NCI-H526 (cell line): ENCODE data around the gene NPHS1.
"Not testable (repeated sequence)": the region's sequence is repeated elsewhere in the genome, so short reads cannot be mapped to it uniquely, and the experiment has no call there.

Experiments used
- DNase-seq, 2 experiments: peaks; one replicate each; lab custom pipeline; 2025; lab: John Stamatoyannopoulos, UW

The NPHS1 gene

DNA sequence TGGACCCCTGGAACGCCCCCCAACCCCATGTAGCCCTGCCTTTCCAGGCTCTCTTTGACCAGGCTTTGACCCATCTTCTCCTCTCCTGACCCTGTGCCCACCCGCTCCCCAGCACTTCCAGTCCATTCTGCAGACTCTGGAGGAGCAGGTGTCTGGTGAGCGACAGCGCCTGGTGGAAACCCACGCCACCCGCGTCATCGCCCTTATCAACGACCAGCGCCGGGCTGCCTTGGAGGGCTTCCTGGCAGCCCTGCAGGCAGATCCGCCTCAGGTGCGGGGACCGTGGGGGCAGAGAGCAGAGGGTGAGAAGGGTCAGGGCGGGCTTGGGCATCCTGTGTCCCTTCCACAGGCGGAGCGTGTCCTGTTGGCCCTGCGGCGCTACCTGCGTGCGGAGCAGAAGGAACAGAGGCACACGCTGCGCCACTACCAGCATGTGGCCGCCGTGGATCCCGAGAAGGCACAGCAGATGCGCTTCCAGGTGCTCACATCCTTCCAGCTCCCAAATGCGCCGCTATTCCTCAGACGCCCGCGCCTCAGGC is 22.2 kb upstream of the NPHS1 start:
- DNase-seq = no peak

DNA sequence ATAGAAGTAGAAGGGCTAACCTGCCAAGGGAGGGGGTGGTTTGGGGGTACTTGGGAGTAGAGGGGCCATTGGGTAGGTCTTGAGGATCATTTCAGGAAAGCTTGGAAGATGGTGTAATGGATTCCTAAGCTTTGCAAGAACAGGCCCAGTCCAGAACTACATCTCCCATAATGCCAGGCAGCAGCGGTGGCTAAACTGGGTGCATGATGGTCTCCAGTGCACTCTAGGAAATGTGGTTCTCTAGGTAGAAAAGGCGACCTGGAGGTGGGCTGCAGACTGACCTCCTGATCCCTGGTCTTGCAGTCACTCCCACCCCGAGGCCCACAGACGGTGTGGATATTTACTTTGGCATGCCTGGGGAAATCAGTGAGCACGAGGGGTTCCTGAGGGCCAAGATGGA is 19.9 kb upstream of the NPHS1 start:
- no peak for DNase-seq

- no peak for DNase-seq
These were observed 19.3 kb upstream of the NPHS1 start for GRCh38 chr19:35871611-35872010.

DNA sequence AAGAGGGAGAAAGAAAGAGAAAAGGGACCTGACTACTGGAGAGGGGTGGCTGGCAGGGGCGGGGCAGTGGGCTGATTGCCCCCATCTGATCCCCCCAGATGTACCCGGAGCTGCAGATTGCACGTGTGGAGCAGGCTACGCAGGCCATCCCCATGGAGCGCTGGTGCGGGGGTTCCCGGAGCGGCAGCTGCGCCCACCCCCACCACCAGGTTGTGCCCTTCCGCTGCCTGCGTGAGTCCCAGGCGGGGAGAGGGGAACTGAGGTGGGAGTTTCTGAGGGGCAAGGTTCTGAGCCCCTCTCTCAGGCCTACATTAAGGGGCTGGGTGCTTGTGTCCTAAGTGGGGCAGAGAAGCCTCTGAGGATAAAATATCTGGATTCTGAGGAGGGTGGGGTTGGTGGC is 18.5 kb upstream of the NPHS1 start:
- DNase-seq = no peak

DNA sequence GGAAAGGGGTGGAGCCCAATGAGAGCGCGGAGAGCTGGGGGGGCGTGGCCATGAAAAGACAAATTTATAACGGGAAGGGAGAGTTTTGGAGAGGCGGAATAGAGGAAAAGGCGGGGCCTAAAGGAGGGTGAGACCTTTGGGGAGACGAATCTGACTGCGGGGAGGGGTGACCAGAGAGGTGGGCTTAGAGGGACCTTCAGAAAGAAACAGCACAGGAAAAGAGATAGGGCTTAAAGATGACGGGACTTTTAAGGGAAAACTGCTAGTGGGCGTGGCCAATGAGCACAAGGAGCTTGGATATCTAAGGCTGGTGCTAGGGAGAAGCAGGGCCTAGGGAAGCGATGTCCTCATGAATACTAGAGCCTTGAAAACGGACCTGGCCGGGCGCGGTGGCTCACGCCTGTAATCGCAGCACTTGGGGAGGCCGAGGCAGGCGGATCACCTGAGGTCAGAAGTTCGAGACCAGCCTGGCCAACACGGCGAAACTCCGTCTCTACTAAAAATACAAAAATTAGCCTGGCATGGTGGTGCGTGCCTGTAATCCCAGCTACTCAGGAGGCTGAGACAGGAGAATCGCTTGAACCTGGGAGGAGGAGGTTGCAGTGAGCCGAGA is 17.9 kb upstream of the NPHS1 start:
- DNase-seq = not testable (repeated sequence)

DNA sequence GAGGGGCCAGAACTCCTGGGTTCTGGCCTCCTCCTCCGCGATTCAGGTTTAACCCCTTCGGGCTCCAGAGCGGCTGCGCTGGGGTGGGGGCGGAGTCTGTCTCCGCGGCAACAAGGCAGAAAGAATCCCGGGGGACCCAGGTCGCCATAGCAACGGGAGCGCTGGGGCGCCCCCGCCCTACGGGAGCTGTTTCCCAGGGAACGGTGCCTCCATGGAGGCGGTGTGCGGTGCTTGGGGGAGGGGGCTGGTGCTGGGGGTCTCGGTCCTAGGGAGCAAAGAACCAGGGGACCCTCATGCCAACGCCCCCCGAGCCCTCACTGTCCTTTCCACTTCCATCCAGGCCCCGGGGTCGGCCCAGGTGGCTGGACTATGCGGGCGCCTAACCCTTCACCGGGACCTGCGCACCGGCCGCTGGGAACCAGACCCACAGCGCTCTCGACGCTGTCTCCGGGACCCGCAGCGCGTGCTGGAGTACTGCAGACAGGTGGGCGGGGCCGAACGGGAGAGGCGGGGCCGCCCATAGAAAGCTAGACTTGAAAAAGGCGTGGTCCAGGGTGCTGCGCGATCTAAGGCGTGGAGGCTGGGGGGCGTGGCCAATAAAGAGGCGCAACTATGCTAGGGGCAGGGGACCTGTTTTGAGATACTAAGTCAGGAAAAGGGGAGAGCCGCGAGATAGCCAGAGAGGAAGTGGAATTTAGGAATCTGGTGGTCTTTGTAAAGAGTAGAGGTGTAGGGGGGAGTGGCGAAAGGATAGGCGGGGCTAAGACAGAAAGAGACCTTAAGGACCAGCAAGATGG is 17.2 kb upstream of the NPHS1 start:
- DNase-seq = peak; percentile 96 to 99

DNA sequence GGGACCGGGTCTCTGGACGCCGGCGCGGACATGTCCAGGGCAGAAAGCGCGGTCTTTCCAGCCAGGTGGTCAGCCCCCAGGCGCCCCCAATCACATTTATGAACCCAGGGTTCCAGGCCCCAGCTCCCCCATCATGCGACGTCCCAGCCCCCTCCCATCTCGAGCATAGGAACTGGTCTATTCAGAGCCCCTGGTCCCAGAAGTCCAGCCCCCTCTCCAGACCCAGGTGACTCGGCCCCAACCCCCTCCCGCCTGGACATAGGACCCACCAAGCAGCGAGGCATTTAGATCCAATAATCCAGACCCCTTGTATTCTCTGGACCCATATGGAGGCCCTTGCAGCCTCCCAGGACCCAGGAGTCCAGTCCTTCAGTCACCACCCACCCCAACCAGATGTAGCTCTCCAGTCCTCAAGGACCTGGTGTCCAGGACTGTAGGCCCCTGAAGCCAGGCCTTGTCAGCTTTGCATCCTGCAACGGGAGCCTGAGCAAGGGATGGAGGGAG is 16.6 kb upstream of the NPHS1 start:
- no peak for DNase-seq

DNA sequence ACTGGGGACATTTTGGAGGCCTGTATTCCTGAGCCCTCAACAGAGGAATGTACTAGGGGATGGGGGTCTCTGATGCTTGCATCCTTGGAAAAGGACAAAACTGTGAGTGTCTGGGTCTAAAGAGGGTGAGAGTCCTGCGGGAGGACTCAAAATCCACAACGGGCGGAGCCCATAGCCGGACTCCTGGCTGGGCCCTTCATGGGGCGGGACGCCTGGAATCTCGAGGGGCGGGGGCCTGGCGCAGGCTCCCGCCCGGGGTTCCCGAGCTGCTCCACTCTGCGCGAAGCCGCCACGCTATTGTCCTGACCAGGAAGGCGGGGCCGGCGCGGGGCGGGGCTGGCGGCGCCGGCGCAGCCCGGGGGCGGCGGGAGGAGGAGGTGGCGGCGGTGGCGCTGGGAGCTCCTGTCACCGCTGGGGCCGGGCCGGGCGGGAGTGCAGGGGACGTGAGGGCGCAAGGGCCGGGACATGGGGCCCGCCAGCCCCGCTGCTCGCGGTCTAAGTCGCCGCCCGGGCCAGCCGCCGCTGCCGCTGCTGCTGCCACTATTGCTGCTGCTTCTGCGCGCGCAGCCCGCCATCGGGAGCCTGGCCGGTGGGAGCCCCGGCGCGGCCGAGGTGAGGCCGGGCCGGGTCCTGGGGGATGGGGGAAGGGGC is 16.0 kb upstream of the NPHS1 start, which contains the start of gene APLP1:
Gene APLP1 (plus strand): TSS at position 403 of the 651 bp plus-strand sequence. CDS start 63 bp downstream, at position 466.
- DNase-seq = peak; percentile 57 to 92

DNA sequence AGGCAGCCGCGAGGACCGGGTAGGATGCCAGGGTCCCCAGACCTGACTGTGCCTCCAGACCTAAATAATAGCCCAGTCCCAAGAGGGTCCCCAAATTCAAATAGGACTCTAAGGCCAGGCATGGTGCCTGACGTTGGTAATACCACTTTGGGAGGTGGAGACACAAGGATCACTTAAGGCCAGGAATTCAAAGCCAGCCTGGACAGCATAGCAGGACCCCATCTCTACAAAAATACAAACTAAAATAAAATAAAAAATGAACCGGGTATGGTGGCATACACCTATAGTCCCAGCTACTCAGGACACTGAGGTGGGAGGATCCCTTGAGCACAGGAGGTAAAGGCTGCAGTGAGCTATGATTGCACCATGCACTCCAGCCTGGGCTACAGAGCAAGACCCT is 10.7 kb upstream of the NPHS1 start:
- no peak for DNase-seq

DNA sequence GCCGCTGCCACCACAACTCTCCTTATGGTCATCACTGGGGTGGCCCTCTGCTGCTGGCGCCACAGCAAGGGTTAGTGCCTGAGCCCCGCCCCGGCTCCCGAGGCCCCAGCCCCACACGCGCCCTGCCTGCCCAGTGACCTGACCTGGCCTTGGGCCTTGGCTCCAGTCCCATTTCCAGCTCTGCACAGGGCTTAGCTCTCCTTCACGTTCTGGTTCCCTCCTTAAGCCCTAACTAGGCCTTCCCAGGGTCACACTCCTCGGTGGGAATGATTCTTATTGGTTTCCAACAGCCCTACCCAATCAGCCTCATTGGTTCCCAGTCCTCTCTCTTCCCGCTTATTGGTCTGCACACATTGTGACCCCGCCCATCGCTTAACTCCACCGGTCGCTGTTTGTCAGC is 10.2 kb upstream of the NPHS1 start:
- no peak for DNase-seq

GRCh38 chr19:35861640-35862160 is 9.4 kb upstream of the NPHS1 start:
- no peak for DNase-seq

- peak in 1 of 2 experiments; percentile 46 for DNase-seq
These were observed 8.7 kb upstream of the NPHS1 start for GRCh38 chr19:35860818-35861639.

GRCh38 chr19:35860436-35860817 is 8.1 kb upstream of the NPHS1 start:
- DNase-seq = no peak

DNA sequence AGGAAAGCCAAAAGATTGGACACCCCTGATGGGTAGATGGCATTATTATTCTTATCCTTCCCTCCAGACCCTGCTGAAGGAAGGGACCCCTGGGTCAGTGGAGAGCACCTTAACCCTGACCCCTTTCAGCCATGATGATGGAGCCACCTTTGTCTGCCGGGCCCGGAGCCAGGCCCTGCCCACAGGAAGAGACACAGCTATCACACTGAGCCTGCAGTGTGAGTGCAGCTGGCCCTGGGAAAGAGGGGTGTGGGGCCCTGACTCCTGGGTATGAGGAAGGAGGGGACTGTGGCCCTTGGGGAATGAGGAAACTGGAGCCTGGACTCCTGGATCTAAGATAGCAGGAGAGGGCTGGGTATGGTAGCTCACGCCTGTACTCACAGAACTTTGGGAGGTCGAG is 7.1 kb upstream of the NPHS1 start:
- no peak for DNase-seq

- no peak for DNase-seq
These were observed 6.0 kb upstream of the NPHS1 start for GRCh38 chr19:35858311-35858710.

- peak; percentile 30 to 71 for DNase-seq
These were observed 4.3 kb upstream of the NPHS1 start, which contains the start of gene KIRREL2 for GRCh38 chr19:35856546-35857149. Gene KIRREL2, plus strand, starts transcription at chr19:35856911. Its CDS starts 209 bp downstream, at chr19:35857120.

GRCh38 chr19:35853038-35853756 is 893 bp upstream of the NPHS1 start:
- no peak for DNase-seq

- peak in 1 of 2 experiments; percentile 59 for DNase-seq
These were observed 883 bp downstream of the NPHS1 start for GRCh38 chr19:35851213-35852028.

DNA sequence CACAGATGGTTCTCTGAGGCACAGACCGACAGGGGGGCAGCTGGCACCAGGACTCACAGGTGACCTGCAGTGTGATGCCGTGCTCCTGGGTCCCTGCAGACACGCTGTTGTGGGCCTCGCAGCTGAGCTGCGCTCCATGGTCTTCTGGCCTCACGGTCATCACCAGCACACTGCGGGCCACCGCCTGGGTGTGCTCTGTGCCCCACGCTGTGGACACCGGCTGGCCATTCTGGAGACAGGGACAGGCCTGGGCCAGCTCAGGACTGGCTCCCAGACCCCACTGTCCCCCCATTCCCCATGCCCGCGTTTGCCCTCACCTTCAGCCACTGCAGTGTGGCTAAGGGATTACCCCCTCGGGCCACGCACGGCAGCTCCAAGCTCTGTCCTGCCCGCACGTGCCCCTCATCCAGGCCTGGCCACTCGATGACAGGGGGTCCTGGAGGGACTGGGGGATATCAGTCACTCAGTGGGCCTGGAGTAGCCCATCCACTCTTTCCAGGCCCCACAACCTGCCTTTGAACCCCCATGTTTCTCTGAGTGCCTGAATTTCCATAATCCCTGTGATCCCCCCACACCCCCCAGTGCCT is 3.3 kb downstream of the NPHS1 start:
- no peak for DNase-seq
